GM23248 (cell line): Measurements from ENCODE around the gene SURF6. TPM values are rescaled to one million over a fixed set of nuclear protein-coding genes. Genes with fewer than 3 reads are reported as not detected.

ENCODE experiments used
- DNase-seq: peaks from one replicate; pipeline ENCODE4 v3.0.0-alpha.2; 2015
- H2AFZ ChIP-seq: fragments of 200-600 bp; sonication (generic); 2 replicates; pipeline ENCODE4 v1.6.1; 2016; ENCODE audit warnings: antibody characterized with exemption
- H3F3A ChIP-seq: fragments of 200-600 bp; sonication (generic); 2 replicates; pipeline ENCODE4 v1.6.1; 2016; ENCODE audit warnings: mild to moderate bottlenecking, antibody characterized with exemption, mixed run types; ENCODE audit not compliant: insufficient read depth
- H3K27ac ChIP-seq: fragments of 200-600 bp; sonication (generic); 2 replicates; pipeline ENCODE4 v1.5.1; 2016; ENCODE audit warnings: mild to moderate bottlenecking
- H3K27me3 ChIP-seq: fragments of 200-600 bp; sonication (generic); replicated peaks from 2 replicates; pipeline ENCODE4 v1.6.1; 2016; ENCODE audit warnings: mild to moderate bottlenecking; ENCODE audit not compliant: insufficient read depth
- H3K36me3 ChIP-seq: fragments of 200-600 bp; sonication (generic); 2 replicates; pipeline ENCODE4 v1.6.1; 2016; ENCODE audit warnings: low read depth, mild to moderate bottlenecking
- H3K4me1 ChIP-seq: fragments of 200-600 bp; sonication (generic); 2 replicates; pipeline ENCODE4 v1.6.1; 2016; ENCODE audit warnings: mild to moderate bottlenecking; ENCODE audit not compliant: insufficient read depth
- H3K4me2 ChIP-seq: fragments of 200-600 bp; sonication (generic); one replicate; pipeline ENCODE4 v1.6.1; 2016; ENCODE audit warnings: mild to moderate bottlenecking; ENCODE audit not compliant: unreplicated experiment
- H3K4me3 ChIP-seq: fragments of 200-600 bp; sonication (generic); 2 replicates; pipeline ENCODE4 v1.5.1; 2016; ENCODE audit warnings: mild to moderate bottlenecking
- H3K79me2 ChIP-seq: fragments of 200-600 bp; sonication (generic); 2 replicates; pipeline ENCODE4 v1.6.1; 2016; ENCODE audit warnings: mild to moderate bottlenecking; ENCODE audit not compliant: insufficient read depth
- H3K9ac ChIP-seq: fragments of 200-600 bp; sonication (generic); 2 replicates; pipeline ENCODE4 v1.6.1; 2016; ENCODE audit warnings: mild to moderate bottlenecking
- H3K9me2 ChIP-seq: fragments of 200-600 bp; sonication (generic); 2 replicates; pipeline ENCODE4 v1.6.1; 2016; ENCODE audit warnings: mixed run types, mild to moderate bottlenecking, moderate library complexity; ENCODE audit not compliant: insufficient read depth
- H3K9me3 ChIP-seq: fragments of 200-600 bp; sonication (generic); one replicate; pipeline ENCODE4 v1.6.1; 2017; ENCODE audit warnings: low read depth
- H4K20me1 ChIP-seq: fragments of 200-600 bp; sonication (generic); 2 replicates; pipeline ENCODE4 v1.6.0; 2016; ENCODE audit not compliant: insufficient read depth
- EZH2 ChIP-seq: fragments of 200-600 bp; sonication (generic); IDR thresholded peaks from 2 replicates; pipeline ENCODE4 v1.6.1; 2018; ENCODE audit warnings: antibody characterized with exemption, mild to moderate bottlenecking; ENCODE audit not compliant: insufficient read depth, poor library complexity, severe bottlenecking
- EZH2phosphoT487 ChIP-seq: fragments of 200-600 bp; sonication (generic); IDR thresholded peaks from 2 replicates; pipeline ENCODE4 v1.6.1; 2018; ENCODE audit warnings: antibody characterized with exemption, moderate library complexity, mild to moderate bottlenecking, low read depth; ENCODE audit not compliant: insufficient read depth
- WGBS, 2 experiments: methylation state at CpG; one replicate each; pipeline ENCODE4 v1.1.6; 2015 to 2017; ENCODE audit warnings: low lambda C conversion rate in 2 of 2, low coverage in 1 of 2; ENCODE audit errors: missing lambda C conversion rate in 2 of 2; 5-methylcytosine and 5-hydroxymethylcytosine counted together
- in situ Hi-C: fragments of 300-500 bp; cut with MboI; formaldehyde crosslinking; loops from 2 replicates; pipeline ENCODE4 v1.15.0; 2020
- polyA plus RNA-seq: library from polyadenylated mRNA; unstranded; fragments of >200 nt; fragmentation: Nextera tagmentation; extraction: Ambion mirVana; gene quantifications from 2 replicates; pipeline ENCODE4 v1.2.1, GENCODE V29; 2016
- total RNA-seq: library from RNA; depleted of rRNA; stranded (reverse); fragments of >200 nt; shearing (Covaris generic); gene quantifications from 2 replicates; pipeline ENCODE4 v1.2.3, GENCODE V29; 2014

SURF6 gene
- total and polyA plus RNA-seq, 2 experiments from 2014 or later: 10.8 to 13.4 TPM

DNA sequence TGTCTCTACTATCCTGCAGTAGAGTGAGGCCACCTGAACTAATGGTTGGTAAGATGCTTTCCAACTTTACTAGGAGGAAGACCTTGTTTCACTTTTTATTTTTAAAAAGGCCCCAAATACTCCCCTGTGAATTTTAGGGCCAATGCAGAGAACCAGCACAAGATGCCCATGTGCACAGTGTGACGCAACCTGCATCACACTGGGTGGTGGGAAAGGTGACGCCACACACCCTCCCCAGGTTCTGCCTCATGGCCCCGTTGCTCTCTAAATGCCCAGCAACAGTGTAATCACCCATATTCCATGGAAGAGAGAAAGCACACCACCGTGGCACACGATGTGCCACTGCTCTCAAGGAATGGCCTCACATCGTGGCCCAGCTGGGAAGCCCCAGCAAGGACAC, 33.4 kb upstream of the SURF6 start:
- no peaks in the 10 kb centered on the region for H3K9me3 ChIP-seq
- H3K79me2 ChIP-seq: peaks cover 100% of the 10 kb centered on the region
- peaks cover 72% of the 10 kb centered on the region for H4K20me1 ChIP-seq
- in situ Hi-C loops: no loop called here
- peak overlapping the region; percentile 28 for H3K9ac ChIP-seq
- TF ChIP-seq EZH2phosphoT487 (no peak), EZH2 (no peak)
- WGBS, 2 experiments: 69 to 71% methylated on average over 6 of the region's 6 CpGs
- peaks cover 56% of the 10 kb centered on the region for H3K4me1 ChIP-seq
- H3F3A ChIP-seq: peaks cover 36% of the 10 kb centered on the region
- H3K4me2 ChIP-seq: no peak overlapping the region
- peaks cover 33% of the 10 kb centered on the region for H3K36me3 ChIP-seq
- H3K4me3 ChIP-seq: no peak overlapping the region
- no peak for DNase-seq
- H3K9me2 ChIP-seq: no peaks in the 10 kb centered on the region
- H2AFZ ChIP-seq: no peak overlapping the region
- peak overlapping the region; percentile 0; the same call in 1 of the 2 replicates for H3K27ac ChIP-seq
- no peaks in the 10 kb centered on the region for H3K27me3 ChIP-seq

DNA sequence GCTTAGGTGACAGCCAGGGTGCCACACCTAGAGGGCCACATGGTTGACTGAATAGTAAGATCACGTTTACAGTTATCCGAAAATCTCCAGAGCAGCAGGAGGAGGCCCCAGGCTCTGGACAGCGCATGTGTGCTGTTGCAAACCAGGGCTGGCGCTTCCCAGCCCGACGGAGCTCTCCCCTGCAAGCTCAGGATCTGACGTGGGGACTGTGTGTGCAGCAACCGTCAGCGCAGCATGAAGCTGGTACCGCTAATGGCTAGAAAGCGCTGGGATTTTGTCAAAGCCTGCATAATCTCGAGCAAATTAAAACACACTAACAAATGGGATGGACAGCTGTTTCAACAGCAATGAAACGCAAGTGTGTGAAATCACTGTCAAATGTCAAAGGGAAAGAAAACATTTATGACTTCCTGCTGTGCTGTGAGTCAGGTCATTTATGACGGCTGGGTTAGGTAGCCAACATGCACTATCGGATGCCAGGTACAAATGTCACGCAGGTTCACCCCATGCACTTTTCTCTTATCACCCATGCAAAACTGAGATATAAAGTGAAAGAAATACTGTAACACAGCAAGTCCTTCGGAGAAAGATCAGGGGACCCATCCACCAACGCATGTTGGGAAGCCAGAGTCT, 32.4 kb upstream of the SURF6 start:
- in situ Hi-C loops: no loop called here
- no peak overlapping the region for H3K4me2 ChIP-seq
- peaks cover 47% of the 10 kb centered on the region for H3K4me1 ChIP-seq
- DNase-seq: peak; percentile 40
- H3K4me3 ChIP-seq: no peak overlapping the region
- H3K27ac ChIP-seq: peak overlapping the region; percentile 0; the same call in 1 of the 2 replicates
- no peak for TF ChIP-seq EZH2phosphoT487
- TF ChIP-seq EZH2: no peak
- peaks cover 100% of the 10 kb centered on the region for H3K79me2 ChIP-seq
- H4K20me1 ChIP-seq: peaks cover 72% of the 10 kb centered on the region
- peaks cover 44% of the 10 kb centered on the region for H3K36me3 ChIP-seq
- H3K9me3 ChIP-seq: no peaks in the 10 kb centered on the region
- H3K9ac ChIP-seq: peak overlapping the region; percentile 28; the same call in 1 of the 2 replicates
- H3F3A ChIP-seq: peaks cover 32% of the 10 kb centered on the region
- H3K27me3 ChIP-seq: no peaks in the 10 kb centered on the region
- no peaks in the 10 kb centered on the region for H3K9me2 ChIP-seq
- no peak overlapping the region for H2AFZ ChIP-seq
- 54% methylated on average over 18 of the region's 18 CpGs for WGBS, 2 experiments

DNA sequence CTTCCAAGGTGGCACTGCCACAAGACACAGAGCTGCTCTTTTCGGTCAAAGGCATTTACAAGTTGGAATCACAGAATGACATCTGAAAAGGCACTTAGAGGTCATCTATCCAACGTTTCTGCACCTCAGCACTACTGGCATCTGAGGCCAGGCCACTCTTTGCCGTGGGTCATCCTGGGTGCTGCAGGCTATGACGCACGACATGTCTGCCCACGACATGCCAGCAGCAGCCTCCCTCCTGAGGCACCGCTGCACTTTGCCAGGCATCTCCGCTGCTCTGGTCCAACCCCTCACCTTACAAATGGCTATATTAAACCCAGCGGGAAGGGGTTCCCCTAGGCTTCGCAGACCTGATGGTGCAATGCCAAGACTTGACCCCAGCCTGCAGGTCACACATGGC, 31.8 kb upstream of the SURF6 start:
- Histone ChIP-seq H3K4me1 (peaks cover 43% of the 10 kb centered on the region), H4K20me1 (peaks cover 66% of the 10 kb centered on the region), H3K27me3 (no peaks in the 10 kb centered on the region), H3K27ac (0 out of 2 replicates have a peak overlapping the region, but pooled peaks have one; percentile 0), H3K4me3 (no peak overlapping the region), H3K4me2 (no peak overlapping the region), H2AFZ (no peak overlapping the region), H3K9me2 (no peaks in the 10 kb centered on the region), H3K36me3 (peaks cover 44% of the 10 kb centered on the region), H3F3A (peaks cover 33% of the 10 kb centered on the region), H3K9ac (peak overlapping the region; percentile 28; the same call in 1 of the 2 replicates), H3K9me3 (no peaks in the 10 kb centered on the region), H3K79me2 (peaks cover 100% of the 10 kb centered on the region)
- DNase-seq: no peak
- 68 to 69% methylated on average over 10 of the region's 10 CpGs for WGBS, 2 experiments
- in situ Hi-C loops: no loop called here
- TF ChIP-seq EZH2: no peak
- TF ChIP-seq EZH2phosphoT487: no peak

- WGBS, 2 experiments: 88 to 91% methylated on average over 22 of the region's 22 CpGs
- H2AFZ ChIP-seq: no peak overlapping the region
- no peak for TF ChIP-seq EZH2
- TF ChIP-seq EZH2phosphoT487: no peak
- H3K36me3 ChIP-seq: peaks cover 48% of the 10 kb centered on the region
- no peak overlapping the region for H3K4me3 ChIP-seq
- no peak for DNase-seq
- peaks cover 33% of the 10 kb centered on the region for H3F3A ChIP-seq
- H3K79me2 ChIP-seq: peaks cover 100% of the 10 kb centered on the region
- peaks cover 62% of the 10 kb centered on the region for H4K20me1 ChIP-seq
- no peak overlapping the region for H3K27ac ChIP-seq
- H3K27me3 ChIP-seq: no peaks in the 10 kb centered on the region
- H3K9ac ChIP-seq: no peak overlapping the region
- H3K9me3 ChIP-seq: no peaks in the 10 kb centered on the region
- no peak overlapping the region for H3K4me2 ChIP-seq
- H3K9me2 ChIP-seq: no peaks in the 10 kb centered on the region
- H3K4me1 ChIP-seq: peaks cover 38% of the 10 kb centered on the region
- in situ Hi-C loops: no loop called here
Observed at GRCh38 chr9:133367221-133367620, 31.2 kb upstream of the SURF6 start.

- Histone ChIP-seq H4K20me1 (peaks cover 55% of the 10 kb centered on the region), H3K27ac (no peak overlapping the region), H3K9me2 (no peaks in the 10 kb centered on the region), H3K27me3 (no peaks in the 10 kb centered on the region), H3K36me3 (peaks cover 55% of the 10 kb centered on the region), H3K4me3 (no peak overlapping the region), H3K9me3 (no peaks in the 10 kb centered on the region), H3K9ac (no peak overlapping the region), H3F3A (peaks cover 38% of the 10 kb centered on the region), H3K79me2 (peaks cover 100% of the 10 kb centered on the region), H2AFZ (no peak overlapping the region), H3K4me1 (peaks cover 30% of the 10 kb centered on the region), H3K4me2 (no peak overlapping the region)
- TF ChIP-seq EZH2phosphoT487 (no peak), EZH2 (no peak)
- DNase-seq: no peak
- in situ Hi-C loops: no loop called here
- 97 to 98% methylated on average over 11 of the region's 11 CpGs for WGBS, 2 experiments
Observed at GRCh38 chr9:133366435-133366834, 30.4 kb upstream of the SURF6 start.
